Inflammatory macrophage treated with lipopolysaccharide for 1 hour (primary cell): Measurements from ENCODE around the gene ARHGAP28.
"Not testable (repeated sequence)": the region's sequence is repeated elsewhere in the genome, so short reads cannot be mapped to it uniquely, and the experiment has no call there.

ENCODE experiments used
- DNase-seq, 2 donors: peaks; one replicate each; pipeline ENCODE4 v3.0.0-alpha.2; 2020 to 2022

Gene ARHGAP28

DNA sequence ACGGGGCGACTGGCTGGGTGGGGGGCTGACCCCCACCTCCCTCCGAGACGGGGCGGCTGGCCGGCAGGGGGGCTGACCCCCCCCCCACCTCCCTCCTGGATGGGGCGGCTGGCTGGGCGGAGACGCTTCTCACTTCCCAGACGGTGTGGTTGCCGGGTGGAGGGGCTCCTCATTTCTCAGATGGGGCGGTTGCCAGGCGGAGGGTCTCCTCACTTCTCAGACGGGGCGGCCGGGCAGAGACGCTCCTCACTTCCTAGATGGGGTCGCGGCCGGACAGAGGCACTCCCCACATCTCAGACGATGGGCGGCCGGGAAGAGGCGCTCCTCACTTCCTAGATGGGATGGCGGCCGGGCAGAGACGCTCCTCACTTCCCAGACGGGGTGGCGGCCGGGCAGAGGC is 98.0 kb downstream of the ARHGAP28 start:
- DNase-seq, result not testable (repeated sequence)

DNA sequence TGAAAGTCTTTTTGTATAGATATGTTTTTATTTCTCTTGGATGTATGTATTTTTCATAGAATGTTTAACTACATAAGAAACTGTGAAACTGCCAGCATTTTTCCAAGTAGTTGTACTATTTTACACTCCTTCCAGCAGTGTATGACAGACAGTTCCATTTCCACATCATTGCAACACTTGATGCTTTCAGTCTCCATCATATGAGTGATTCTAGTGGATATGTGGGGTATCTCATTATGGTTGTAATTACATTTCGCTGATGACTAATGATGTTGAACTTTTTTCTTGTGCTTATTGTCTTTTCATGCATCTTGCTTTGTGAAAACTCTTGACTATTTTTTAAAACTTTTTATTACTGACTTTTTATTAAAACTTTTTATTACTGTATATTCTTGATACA is 101.4 kb downstream of the ARHGAP28 start:
- no peak for DNase-seq

DNA sequence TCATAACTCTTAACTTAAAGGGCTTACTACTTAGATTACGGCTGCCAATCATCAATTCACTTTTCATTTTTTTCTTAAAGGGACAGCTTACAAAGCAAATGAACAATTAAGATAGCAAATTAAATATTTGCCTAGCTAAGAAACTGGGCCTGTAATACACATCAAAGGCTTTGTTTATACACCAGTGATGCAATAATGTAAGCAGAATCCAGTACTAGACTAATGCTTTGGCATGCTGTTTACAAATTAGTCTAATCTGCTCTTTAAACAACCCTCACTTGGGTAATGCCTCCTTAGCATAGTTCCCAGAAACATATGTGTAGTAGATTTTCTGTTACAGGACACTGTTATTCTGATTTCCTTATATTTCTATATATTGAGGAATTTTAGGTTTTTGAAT is 105.8 kb downstream of the ARHGAP28 start:
- no peak for DNase-seq

DNA sequence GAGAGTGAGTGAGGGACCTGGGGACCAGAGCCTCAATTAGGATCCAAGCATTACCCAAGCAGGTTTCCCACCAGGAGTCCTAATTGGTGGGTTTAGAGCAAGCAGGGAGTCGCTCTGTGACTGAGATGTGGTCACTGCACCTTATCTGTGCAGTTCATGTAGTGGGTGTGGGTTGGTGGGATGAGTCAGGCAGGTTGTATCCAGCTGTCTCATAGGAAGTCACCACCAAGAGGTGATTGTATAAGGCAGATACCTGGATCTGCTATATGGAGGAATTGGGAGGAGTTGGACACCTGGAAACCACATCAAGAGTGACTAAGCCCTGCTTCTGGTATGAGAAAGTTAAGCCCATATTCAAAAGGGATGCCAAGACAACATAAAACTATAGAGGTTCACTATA is 106.8 kb downstream of the ARHGAP28 start:
- no peak for DNase-seq

DNA sequence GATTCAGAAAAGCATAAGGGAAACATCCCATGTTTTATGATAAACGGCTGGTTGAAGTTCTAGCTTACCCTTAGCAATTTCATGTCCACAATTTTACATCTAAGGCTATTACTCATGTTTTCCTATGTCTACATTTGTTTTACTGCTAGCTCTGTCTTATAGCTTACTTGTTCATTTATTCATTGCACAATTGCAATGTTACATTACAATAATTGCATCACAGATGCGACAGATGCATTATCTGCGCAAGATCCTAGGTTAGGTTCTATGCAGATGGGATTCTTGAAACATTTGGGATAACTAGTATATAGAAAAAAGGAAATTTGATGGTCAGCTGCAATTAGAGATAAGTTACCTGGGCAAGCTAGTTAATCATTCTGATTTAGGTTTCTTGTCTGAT is 108.4 kb downstream of the ARHGAP28 start:
- DNase-seq, result no peak

DNA sequence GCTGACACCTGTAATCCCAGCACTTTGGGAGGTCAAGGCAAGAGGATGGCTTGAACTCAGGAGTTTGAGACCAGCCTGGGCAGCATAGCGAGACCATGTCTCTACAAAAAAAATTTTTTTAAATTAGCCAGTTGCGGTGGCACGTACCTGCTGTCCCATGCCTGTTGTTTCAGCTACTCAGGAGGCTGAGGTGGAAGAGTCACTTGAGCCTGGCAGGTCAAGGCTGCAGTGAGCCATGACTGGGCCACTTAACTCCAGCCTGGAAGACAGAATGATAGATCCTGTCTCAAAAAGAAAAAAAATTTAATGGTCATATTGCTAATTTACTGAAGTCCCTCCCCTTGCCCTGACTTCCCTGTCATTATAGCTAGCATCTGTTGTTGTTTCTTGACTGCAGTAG is 112.6 kb downstream of the ARHGAP28 start:
- no peak for DNase-seq

DNA sequence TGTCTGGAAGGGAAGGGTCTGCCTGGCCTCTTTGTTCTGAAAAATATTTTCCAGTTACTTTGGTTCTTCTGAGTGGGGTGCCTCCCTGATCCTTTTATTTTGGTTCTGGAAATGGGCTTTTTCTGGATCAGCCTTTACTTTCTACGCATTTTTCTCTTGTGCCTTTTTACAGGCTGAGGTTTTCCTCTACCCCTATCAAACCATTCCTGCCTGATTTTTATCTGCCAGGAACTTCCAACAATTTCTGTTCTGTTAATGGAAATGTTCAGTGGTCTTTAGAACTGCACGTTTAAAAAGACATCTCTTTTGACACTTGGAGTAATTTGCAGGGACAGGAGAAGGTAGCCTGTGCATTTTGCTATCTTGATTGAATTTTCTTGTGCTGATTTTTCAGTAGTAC is 113.8 kb downstream of the ARHGAP28 start:
- DNase-seq, result no peak

DNA sequence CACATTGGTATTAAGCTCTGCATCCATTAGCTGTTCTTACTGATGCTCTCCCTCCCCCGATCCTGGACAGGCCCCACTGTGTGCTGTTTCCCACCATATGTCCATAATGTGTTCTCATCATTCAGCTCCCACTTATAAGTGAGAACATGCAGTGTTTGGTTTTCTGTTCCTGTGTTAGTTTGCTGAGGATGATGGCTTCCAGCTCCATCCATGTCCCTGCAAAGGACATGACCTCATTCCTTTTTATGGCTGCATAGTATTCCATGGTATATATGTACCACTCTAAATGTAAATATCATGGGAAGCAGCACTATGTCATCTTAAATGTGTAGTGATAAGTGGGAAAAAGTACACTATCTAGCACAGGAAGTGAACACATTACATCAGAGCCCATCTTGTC is 116.0 kb downstream of the ARHGAP28 start:
- not testable (repeated sequence) for DNase-seq

DNA sequence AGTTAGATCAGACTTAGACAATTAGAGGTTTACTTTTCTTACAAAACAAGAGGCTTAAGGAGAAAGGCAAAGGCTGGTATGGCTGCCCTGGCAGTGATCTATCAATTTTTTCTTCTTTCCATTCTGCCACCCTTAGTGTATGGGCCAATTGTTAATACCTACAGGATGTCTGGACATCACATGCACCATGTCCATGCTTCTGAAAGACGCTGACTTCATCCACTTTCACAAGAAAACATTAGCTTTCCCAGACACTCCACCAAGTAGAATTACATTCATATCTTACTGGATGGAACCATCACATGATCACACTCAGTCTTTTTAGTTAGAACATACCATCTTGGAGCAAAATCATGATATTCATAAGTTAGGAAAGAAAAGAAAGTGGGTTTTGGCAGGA is 120.9 kb downstream of the ARHGAP28 start:
- no peak for DNase-seq

DNA sequence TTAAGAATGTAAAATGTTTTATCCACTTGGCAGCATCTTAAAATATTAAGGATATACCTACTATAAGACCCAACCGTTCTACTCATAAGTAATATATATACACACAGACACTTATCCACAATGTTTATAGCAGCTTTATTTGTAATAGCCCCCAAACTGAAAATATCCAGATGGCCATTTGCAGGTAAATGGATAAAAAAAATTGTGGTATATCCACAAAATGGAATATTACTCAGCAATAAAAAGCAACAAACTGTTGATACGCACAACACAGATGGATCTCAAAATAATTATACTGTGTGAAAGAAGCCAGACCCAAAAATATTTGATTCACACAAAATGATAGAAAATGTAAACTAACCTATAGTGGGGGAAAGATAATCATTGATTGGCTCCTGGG is 122.0 kb downstream of the ARHGAP28 start:
- no peak for DNase-seq

DNA sequence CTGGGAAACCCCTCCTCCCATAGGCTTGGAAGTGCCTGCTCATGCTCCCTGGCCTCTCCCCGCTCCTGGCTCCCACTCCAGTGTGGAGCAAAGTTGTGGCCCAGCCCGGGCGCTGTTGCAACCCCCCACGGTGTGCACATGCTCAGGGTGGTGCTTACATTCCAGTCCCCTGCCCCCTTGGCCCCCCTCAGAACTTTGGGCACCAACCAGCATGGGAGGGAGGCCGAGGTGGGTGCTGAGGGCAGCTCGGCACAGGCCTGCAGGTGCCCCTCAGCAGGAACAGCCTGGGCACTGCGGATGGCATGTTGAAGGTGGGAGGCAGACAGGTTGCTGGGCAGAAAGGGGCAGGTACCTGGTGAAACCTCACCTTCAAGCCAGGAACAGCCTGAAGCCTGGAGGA is 125.3 kb downstream of the ARHGAP28 start:
- no peak for DNase-seq

DNA sequence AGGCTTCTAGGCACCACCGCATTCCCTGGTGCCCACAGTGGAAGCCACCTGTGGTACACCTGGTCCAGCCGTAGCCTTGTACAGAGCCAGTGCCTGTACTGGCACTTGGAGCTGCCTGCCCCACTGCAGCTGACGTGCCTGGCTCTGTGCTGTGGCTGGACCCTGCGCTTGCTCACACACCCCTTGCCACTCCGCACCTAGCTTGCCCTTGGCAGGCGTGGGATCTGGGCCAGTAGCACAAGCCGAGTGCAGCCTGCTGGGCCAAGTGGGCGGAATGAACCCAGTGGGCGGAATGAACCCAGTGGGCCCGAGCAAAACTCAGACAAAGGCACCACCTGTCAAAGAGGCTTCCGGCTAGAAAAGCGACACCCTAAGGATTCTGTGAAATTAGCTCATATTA is 126.3 kb downstream of the ARHGAP28 start:
- DNase-seq, result no peak

DNA sequence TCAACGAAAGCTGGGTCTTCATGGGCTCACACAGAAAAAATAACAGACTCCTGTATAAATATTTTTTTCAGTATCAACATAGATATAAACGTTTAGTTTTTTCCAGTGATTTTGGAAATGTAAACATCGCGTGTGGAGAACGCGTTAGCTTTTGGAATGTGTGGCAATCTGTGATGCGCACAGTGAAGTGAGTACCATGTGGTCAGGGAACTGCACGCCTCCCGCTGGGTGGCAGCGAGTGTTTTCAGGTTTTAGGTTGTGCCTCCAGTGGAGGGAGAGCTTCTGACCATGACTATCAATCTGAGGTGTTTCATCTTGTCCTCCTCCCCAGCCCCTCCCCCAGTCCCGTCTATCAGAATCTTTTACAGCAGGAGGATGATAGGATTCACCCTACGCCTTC is 127.8 kb downstream of the ARHGAP28 start:
- no peak for DNase-seq

DNA sequence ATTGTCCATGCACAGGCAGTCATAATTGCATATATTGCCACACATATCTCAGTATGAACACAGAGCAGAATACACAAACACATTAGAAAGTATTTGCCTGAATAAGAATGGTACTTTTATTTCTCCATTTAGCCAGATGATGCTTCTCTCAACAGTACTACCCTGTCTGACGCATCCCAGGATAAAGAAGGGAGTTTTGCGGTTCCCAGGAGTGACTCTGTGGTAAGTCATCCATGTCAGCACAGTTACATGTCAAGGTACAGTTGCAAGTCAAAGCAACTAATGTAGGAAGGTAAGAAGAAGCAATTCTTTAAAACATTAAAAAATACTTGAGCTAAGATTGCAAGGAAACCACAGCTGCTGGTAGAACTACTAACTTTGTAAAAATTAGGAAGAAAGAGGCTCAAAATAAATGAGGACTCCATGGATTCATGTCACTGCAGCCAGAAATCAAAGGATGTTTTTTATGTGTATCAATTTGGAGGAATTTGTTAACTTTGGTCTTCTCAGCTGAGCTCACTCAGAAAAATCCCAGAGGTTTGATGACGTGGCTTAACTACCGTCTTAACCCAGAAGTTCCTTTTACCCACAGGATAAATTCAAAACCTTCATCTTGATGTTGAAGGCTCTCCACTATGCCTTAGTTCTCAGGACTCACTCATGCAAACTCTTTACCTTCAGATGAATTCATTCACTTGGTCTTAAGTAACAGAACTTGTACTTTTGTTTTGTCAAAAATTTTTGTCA is 130.3 kb downstream of the ARHGAP28 start:
- no peak for DNase-seq

DNA sequence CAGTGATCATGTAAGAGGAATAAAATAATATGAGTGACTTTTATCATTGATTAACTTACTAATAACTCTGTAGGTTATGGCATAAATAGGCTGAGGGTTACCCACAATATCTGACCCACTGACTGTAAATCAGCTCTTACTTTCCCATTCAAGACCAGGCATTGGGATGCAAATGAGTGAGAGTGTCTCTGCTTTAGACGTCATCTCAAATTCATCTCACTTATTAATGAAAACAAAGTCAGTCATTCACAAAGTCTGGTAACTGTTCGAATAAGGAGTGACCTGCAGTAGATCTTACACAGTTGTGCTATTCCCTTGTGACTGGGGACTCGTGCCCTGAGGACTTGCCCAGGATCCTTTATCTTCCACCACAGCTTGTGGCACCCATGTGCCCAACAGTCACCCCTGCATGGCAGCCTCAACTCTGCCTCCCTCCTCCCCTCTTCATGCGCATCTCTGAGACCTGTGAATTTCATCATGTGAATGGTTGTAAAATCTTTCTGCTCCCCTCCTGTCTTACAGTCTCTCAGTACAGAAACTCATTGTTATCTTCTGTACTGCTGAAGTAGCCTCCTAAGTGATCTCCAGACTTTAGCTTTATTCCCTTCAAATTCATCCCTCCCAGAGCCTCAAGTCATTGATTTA is 131.4 kb downstream of the ARHGAP28 start:
- no peak for DNase-seq

DNA sequence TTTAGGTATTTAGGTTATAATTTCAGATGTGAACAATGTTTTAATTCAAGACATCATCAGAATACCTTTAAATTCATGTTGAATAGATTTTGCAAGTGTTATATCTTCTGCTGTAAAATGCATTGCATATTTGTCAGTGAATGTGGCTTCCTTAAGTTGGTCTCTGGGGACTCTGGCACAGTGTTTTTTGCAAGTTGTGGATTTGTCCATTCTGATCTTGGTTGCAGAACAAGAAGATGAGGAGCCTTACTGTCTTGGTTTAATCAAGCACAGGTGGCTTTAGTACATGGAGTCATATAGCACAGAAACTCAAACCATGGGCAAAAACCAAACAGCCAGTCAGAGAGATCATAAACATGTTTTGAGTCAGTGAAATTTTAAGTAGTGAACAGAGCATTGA is 135.7 kb downstream of the ARHGAP28 start:
- no peak for DNase-seq

DNA sequence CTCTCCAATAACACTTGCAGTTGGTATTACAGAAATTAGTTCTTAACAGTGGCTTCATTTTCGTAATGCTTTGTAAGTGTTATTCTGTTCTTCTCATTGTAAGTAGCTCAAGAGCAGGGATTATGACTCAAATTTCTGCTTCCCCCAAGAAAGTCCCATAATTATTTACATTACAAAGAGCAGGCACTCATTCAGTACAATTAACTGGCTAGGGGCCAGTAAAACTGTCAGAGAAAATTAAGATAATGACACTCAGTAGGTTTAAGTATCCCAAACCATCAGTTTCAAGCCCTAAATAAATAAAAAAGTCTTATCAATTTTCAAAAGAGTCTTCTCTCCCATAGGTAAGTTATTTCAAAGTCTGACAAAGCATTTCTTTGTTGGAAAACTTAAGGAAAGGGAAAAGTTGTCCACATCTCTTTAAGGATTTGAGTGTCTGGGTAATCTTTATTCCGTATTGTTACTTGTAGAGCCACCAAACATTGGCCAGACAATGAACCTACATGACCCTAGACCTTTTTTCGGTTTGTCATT is 137.1 kb downstream of the ARHGAP28 start:
- DNase-seq, result no peak

DNA sequence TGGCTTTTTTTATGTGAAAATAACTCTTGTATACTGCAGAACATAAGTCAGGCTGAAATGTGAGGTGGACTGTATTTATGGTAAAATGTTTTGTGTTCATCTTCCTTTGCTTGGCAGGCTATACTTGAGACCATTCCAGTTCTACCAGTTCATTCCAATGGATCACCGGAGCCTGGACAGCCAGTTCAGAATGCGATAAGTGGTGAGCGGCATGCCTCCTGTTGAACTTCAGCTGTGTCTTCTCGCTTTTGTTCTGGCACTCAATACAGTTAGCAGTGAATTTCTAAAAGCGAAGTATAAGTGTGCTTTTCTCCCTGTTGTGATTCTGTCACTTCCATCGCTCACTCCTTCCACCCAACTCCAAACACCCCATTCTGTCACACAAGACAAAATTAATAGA is 138.5 kb downstream of the ARHGAP28 start:
- no peak for DNase-seq

DNA sequence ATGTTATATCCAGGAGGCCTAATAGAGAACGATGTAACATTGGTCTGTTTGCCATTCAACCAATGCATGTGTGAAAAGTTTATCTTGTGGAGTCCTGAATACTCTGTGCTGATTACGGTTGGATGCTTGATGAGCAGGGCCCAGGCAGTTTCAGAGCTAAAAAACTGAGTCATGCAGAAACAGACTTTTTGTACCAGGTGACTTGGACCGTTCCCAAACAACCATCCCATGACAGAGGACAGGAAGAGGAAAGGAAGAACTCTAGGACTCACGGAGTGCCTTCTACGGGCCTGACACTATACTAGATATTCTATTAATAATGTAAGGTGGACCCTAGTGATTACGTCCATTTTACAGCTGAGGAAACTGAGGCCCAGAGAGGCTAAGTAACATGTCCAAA is 142.1 kb downstream of the ARHGAP28 start:
- no peak for DNase-seq

DNA sequence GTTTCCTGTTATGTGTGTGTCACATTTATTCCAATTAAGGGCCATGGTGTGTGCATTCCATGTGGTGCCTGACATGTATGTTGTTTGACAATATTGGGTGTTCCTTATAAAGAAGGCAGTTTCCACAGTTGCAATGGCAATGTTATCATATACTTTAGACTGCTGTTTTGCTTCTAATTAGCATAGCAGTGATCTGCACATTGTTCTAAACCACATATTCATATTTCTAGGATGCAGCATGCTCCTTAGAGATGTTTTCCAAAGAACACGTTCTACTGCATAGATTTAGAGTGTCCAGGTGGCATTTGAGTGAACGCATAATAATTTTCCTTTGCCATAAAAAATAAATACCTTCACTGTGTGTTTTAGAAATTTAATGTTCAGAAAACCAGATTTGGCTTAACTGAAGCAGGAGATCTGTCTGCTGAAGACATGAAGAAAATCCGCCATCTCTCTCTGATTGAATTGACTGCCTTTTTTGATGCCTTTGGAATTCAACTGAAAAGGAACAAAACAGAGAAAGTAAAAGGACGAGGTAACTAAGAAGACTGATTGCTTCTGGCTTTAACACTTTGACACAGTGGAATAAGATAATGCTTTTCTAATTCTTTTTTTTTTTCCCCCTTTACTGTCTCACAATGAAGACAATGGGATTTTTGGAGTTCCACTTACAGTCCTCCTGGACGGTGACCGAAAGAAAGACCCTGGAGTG is 143.7 kb downstream of the ARHGAP28 start:
- no peak for DNase-seq

DNA sequence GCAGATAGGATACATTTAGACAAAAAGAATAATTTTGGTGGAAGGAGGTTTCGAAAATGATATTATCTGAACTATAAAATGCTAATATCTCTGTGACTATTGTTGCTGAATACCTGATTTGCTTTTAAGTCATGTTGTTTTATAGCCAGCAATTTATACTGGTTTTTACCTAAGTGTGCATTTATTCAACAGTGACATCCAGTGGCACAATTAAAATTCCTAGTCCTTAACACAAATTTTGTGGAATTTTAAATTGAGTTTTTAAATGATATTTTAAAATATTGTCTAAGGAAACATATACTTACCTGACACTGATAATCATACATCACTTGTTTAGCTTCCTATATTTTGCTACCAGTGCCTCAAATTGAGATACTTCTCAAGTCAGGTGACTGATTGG is 144.8 kb downstream of the ARHGAP28 start:
- DNase-seq, result no peak

DNA sequence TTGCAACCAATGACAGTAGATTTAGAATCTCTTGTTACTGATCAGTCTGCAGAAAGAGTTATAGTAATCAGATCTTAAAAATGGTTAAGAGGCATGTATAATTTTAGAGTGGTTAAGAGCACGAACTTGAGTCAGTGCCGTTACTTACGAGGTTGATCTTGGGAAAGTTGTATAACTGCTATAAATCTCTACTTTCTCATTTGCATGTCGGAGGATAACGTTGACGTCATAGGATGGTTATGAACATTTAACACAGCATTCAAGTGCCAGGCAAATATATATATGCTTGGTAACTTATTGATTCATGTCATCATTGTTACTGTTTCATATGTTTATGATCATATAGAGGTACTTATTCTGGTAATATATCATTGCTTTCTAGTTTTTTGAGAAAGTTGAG is 146.2 kb downstream of the ARHGAP28 start:
- DNase-seq, result no peak

DNA sequence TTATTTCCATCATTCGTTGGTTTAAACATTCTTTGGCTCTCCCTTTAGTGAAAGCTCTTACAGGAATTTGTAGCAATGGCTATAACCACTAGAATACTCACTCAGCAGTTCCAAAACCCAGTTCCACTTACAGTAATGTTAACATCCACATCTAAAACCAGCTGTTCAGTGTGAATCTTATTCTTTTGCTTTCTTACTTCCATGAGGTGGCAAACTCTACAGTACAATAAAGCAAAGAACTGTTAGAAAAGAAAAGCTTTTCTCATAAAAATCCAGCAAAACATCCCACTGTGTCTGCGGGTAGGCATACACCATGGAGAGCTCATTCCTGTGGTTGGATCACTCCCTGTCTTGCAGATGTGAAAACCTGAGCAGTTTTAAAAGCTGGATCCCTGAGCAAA is 147.1 kb downstream of the ARHGAP28 start:
- DNase-seq, result no peak

DNA sequence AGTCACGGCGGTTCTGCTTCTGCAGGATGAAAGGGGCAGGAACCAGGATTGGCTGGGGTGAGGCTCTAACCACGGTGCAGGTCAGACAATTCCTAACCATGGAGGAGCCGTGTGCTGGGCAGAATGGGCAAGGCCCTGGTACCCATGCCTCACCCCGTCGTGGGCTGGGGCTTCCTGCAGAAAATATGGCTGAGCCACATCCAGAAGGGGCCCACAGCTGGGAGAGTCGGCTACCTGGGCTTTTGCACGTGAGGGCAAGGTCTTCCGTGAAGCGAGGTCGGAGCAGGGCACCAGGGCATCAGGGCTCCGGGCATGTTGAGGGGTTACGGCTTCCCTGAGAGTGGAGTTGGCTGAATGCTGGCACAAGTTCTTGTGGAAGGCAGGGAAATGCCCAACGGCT is 147.8 kb downstream of the ARHGAP28 start:
- no peak for DNase-seq
